Placental epithelial cell (primary cell): ENCODE data around the gene SLC22A24. TPM values are rescaled to one million over a fixed set of nuclear protein-coding genes. Genes with fewer than 3 reads are reported as not detected.

ENCODE experiments used
- total RNA-seq: library from RNA; depleted of rRNA; stranded (reverse); fragments of >200 nt; gene quantifications from 2 replicates; pipeline ENCODE4 v1.2.3, GENCODE V29; 2012

The SLC22A24 gene
- not detected in 2 replicates for total RNA-seq

DNA sequence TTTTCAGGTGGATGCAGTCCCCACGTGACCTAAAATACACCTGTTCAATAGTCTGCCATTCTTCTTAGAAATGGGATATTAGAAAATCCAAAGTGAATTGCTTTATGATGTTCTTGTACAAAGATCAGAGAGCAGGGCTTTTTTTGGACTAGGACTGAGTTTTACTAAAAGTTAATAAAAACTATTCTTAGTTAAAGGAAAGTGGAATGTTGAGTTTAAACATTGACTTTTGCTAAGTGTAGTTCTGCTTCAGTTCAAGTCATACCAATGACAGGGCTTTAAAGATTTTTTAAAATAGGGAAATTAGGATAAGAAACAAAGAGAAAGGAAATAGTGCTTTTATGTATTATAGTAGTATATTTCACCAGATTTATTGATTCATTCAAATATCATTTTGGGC is at the start of gene SLC22A24:
Gene SLC22A24 (minus strand): TSS at position 101 of the 400 bp plus-strand sequence. CDS start 442 bp downstream, outside the sequence.

Other genes starting within 250 kb of the SLC22A24 start
- gene CHRM1, start 222.9 kb downstream of the SLC22A24 start, total RNA-seq: not detected in 2 replicates
- not detected in 2 replicates for gene SLC22A6, start 159.3 kb downstream of the SLC22A24 start, total RNA-seq
- gene SLC22A8, start 128.4 kb downstream of the SLC22A24 start, total RNA-seq: not detected in 2 replicates
- not detected in 2 replicates for gene SLC22A25, start 99.4 kb upstream of the SLC22A24 start, total RNA-seq
- gene SLC22A9, start 225.6 kb upstream of the SLC22A24 start, total RNA-seq: not detected in 2 replicates